Measurements from ENCODE around the gene XYLT1.

XYLT1 gene

DNA sequence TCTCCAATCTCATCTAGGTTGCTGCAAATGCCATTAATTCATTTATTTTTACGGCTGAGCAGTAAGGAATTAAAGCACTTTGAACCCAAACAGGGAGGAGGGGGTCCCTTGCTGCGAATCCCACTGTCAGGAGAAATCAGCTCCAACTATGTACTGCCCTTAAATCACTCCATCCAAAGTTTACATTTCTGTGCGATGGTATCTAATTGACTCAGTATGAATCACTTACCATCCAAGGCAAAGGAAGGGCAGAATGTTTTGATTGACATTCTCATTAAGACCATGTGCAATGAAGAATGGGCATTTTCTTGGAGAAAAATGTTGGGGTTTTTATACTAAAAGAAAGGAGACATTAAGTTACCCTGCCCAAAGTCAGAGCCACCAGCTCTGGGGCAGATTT is 47.7 kb upstream of the XYLT1 start:
- no peaks in the 10 kb centered on the region for H3K9me3 ChIP-seq (ENCODE audit: control insufficient read depth, insufficient read depth, low read length)
- H3K4me3 ChIP-seq (ENCODE audit: low read length) = no peak overlapping the region
- no peaks in the 10 kb centered on the region for H3K4me1 ChIP-seq (ENCODE audit: control insufficient read depth, low read length)
- TF ChIP-seq EZH2phosphoT487 (IDR thresholded peaks at IDR 0.05; ENCODE audit: borderline replicate concordance, low read length) = no peak
- TF ChIP-seq, protein P1, sequence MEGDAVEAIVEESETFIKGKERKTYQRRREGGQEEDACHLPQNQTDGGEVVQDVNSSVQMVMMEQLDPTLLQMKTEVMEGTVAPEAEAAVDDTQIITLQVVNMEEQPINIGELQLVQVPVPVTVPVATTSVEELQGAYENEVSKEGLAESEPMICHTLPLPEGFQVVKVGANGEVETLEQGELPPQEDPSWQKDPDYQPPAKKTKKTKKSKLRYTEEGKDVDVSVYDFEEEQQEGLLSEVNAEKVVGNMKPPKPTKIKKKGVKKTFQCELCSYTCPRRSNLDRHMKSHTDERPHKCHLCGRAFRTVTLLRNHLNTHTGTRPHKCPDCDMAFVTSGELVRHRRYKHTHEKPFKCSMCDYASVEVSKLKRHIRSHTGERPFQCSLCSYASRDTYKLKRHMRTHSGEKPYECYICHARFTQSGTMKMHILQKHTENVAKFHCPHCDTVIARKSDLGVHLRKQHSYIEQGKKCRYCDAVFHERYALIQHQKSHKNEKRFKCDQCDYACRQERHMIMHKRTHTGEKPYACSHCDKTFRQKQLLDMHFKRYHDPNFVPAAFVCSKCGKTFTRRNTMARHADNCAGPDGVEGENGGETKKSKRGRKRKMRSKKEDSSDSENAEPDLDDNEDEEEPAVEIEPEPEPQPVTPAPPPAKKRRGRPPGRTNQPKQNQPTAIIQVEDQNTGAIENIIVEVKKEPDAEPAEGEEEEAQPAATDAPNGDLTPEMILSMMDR (IDR thresholded peaks at IDR 0.05; ENCODE audit: low read depth, low read length, poor library complexity, severe bottlenecking) = no peak
- no peak overlapping the region for H3K4me2 ChIP-seq (ENCODE audit: low read length)
- H3K27ac ChIP-seq (ENCODE audit: low read depth, low read length) = no peak overlapping the region
- H3K36me3 ChIP-seq (ENCODE audit: control insufficient read depth, low read length) = no peaks in the 10 kb centered on the region
- H4K20me1 ChIP-seq (ENCODE audit: control insufficient read depth, insufficient read depth, low read depth, low read length) = no peaks in the 10 kb centered on the region
- no peaks in the 10 kb centered on the region for H3K9me2 ChIP-seq (replicated peaks; ENCODE audit: control insufficient read depth, low read length)
- no peaks in the 10 kb centered on the region for H3K79me2 ChIP-seq (ENCODE audit: control insufficient read depth, low read length)
- no peaks in the 10 kb centered on the region for H3F3A ChIP-seq (ENCODE audit: control insufficient read depth, insufficient read depth)
- peaks cover 8% of the 10 kb centered on the region; the same call in 1 of the 2 replicates for H3K27me3 ChIP-seq (ENCODE audit: control insufficient read depth, low read length)

DNA sequence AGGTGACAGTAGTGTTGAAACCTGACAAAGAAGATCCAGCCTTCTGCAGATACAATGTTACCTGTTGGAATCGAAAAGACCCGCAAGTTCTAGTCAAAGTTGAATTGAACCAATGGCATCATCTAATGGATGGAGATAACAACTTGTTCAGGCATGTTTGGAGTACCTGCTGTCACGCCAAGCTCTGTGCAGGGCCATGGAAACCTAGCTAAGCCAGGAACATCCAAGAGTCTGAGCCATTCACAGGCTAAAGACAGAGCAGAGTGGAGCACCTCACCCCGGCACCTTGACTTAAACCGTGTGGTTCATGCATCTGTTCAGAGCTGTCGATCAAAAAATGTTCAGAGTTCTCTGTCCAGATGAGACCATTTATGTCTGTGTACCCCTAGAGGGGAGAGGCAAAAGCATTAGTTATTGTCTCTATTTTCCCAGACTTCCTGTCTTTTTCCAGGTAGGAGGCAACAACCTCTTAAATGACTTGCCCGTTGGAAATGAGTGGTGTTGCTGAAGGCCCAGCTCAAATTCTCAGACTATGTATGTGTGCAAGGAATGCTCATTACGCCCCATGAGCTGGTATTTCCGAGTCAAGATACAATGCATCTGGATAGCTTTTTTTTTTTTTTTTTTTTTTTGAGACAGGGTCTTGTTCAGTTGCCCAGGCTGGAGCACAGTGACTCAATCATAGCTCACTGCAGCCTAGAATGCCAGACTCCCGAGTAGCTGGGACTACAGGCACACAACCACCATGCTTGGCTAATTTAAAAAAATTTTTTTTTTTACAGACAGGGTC is 44.9 kb upstream of the XYLT1 start:
- Histone ChIP-seq H3F3A (ENCODE audit: control insufficient read depth, insufficient read depth) (no peaks in the 10 kb centered on the region), H3K36me3 (ENCODE audit: control insufficient read depth, low read length) (no peaks in the 10 kb centered on the region), H3K79me2 (ENCODE audit: control insufficient read depth, low read length) (no peaks in the 10 kb centered on the region), H3K4me3 (ENCODE audit: low read length) (no peak overlapping the region), H3K9me2 (replicated peaks; ENCODE audit: control insufficient read depth, low read length) (no peaks in the 10 kb centered on the region), H3K27me3 (ENCODE audit: control insufficient read depth, low read length) (peaks cover 20% of the 10 kb centered on the region), H3K27ac (ENCODE audit: low read depth, low read length) (no peak overlapping the region), H4K20me1 (ENCODE audit: control insufficient read depth, insufficient read depth, low read depth, low read length) (no peaks in the 10 kb centered on the region), H3K4me1 (ENCODE audit: control insufficient read depth, low read length) (peaks cover 4% of the 10 kb centered on the region; the same call in 1 of the 2 replicates), H3K4me2 (ENCODE audit: low read length) (no peak overlapping the region), H3K9me3 (ENCODE audit: control insufficient read depth, insufficient read depth, low read length) (no peaks in the 10 kb centered on the region)
- TF ChIP-seq, protein P1 (IDR thresholded peaks at IDR 0.05; ENCODE audit: low read depth, low read length, poor library complexity, severe bottlenecking) = no peak
- no peak for TF ChIP-seq EZH2phosphoT487 (IDR thresholded peaks at IDR 0.05; ENCODE audit: borderline replicate concordance, low read length)

DNA sequence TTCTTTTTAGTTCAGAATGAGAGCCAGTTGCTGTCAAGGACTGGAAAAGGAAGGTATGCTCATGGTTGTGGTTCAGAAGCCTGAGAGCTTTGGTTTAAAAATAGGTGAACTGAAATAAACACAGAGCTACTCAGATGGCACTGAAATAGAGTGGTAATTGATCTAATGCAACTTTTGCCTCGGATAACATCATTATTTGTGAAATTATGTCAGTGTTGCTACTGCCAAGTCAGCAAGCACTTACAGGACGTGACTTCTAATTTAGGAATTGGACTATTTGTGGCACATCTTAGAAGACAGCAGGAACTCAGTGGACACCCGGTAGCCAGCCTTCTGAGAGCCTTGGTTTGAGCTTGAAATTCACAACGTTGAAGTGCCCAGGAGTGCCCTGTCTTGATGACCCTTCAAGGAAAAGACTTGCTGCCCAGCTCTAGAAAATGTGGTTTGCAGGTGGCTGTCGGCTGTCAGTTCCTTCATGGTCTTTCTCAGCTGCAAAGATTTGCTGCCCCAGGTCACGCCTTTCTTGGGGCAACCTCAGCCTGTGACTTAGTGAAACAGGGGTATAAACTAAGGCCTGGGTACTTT is 42.0 kb upstream of the XYLT1 start:
- Histone ChIP-seq H4K20me1 (ENCODE audit: control insufficient read depth, insufficient read depth, low read depth, low read length) (no peaks in the 10 kb centered on the region), H3K79me2 (ENCODE audit: control insufficient read depth, low read length) (no peaks in the 10 kb centered on the region), H3K4me2 (ENCODE audit: low read length) (no peak overlapping the region), H3F3A (ENCODE audit: control insufficient read depth, insufficient read depth) (no peaks in the 10 kb centered on the region), H3K4me1 (ENCODE audit: control insufficient read depth, low read length) (peaks cover 4% of the 10 kb centered on the region; the same call in 1 of the 2 replicates), H3K27ac (ENCODE audit: low read depth, low read length) (no peak overlapping the region), H3K9me2 (replicated peaks; ENCODE audit: control insufficient read depth, low read length) (no peaks in the 10 kb centered on the region), H3K9me3 (ENCODE audit: control insufficient read depth, insufficient read depth, low read length) (no peaks in the 10 kb centered on the region), H3K36me3 (ENCODE audit: control insufficient read depth, low read length) (no peaks in the 10 kb centered on the region), H3K4me3 (ENCODE audit: low read length) (no peak overlapping the region), H3K27me3 (ENCODE audit: control insufficient read depth, low read length) (peaks cover 19% of the 10 kb centered on the region)
- TF ChIP-seq, protein P1 (IDR thresholded peaks at IDR 0.05; ENCODE audit: low read depth, low read length, poor library complexity, severe bottlenecking) = no peak
- TF ChIP-seq EZH2phosphoT487 (IDR thresholded peaks at IDR 0.05; ENCODE audit: borderline replicate concordance, low read length) = no peak

All from DOHH2 (cell line).